ENCODE measurements around the gene PEMT.

Gene PEMT

GRCh38 chr17:17570798-17571716 is 20.5 kb downstream of the PEMT start:
- no peak for DNase-seq (ENCODE audit: low read depth)

GRCh38 chr17:17570140-17570797 is 21.2 kb downstream of the PEMT start:
- DNase-seq (ENCODE audit: low read depth): no peak

GRCh38 chr17:17569691-17570090 is 21.8 kb downstream of the PEMT start:
- no peak for DNase-seq (ENCODE audit: low read depth)

GRCh38 chr17:17568772-17569195 is 22.7 kb downstream of the PEMT start:
- DNase-seq (ENCODE audit: low read depth): peak; percentile 12

- DNase-seq (ENCODE audit: low read depth): no peak
These were observed 23.9 kb downstream of the PEMT start for GRCh38 chr17:17567631-17568030.

- DNase-seq (ENCODE audit: low read depth): no peak
These were observed 24.5 kb downstream of the PEMT start for GRCh38 chr17:17566896-17567513.

GRCh38 chr17:17565471-17566339 is 25.8 kb downstream of the PEMT start:
- no peak for DNase-seq (ENCODE audit: low read depth)

- DNase-seq (ENCODE audit: low read depth): no peak
These were observed 26.6 kb downstream of the PEMT start for GRCh38 chr17:17564896-17565295.

- no peak for DNase-seq (ENCODE audit: low read depth)
These were observed 27.2 kb downstream of the PEMT start for GRCh38 chr17:17564323-17564722.

- no peak for DNase-seq (ENCODE audit: low read depth)
These were observed 28.0 kb downstream of the PEMT start for GRCh38 chr17:17563530-17563929.

GRCh38 chr17:17562146-17562511 is 29.4 kb downstream of the PEMT start:
- no peak for DNase-seq (ENCODE audit: low read depth)

- DNase-seq (ENCODE audit: low read depth): no peak
These were observed 29.9 kb downstream of the PEMT start for GRCh38 chr17:17561408-17562145.

- no peak for DNase-seq (ENCODE audit: low read depth)
These were observed 30.5 kb downstream of the PEMT start for GRCh38 chr17:17560975-17561374.

- no peak for DNase-seq (ENCODE audit: low read depth)
These were observed 31.3 kb downstream of the PEMT start for GRCh38 chr17:17560167-17560566.

GRCh38 chr17:17559164-17559563 is 32.3 kb downstream of the PEMT start:
- no peak for DNase-seq (ENCODE audit: low read depth)

- no peak for DNase-seq (ENCODE audit: low read depth)
These were observed 33.1 kb downstream of the PEMT start for GRCh38 chr17:17558431-17558830.

- DNase-seq (ENCODE audit: low read depth): no peak
These were observed 33.7 kb downstream of the PEMT start for GRCh38 chr17:17557796-17558195.

GRCh38 chr17:17556671-17557070 is 34.8 kb downstream of the PEMT start:
- no peak for DNase-seq (ENCODE audit: low read depth)

- DNase-seq (ENCODE audit: low read depth): no peak
These were observed 35.6 kb downstream of the PEMT start for GRCh38 chr17:17555906-17556305.

- no peak for DNase-seq (ENCODE audit: low read depth)
These were observed 36.4 kb downstream of the PEMT start for GRCh38 chr17:17555151-17555550.

- DNase-seq (ENCODE audit: low read depth): no peak
These were observed 37.2 kb downstream of the PEMT start for GRCh38 chr17:17554266-17554665.
